Caki2 (cell line): ENCODE results near the gene CYTH1. TPM values are rescaled to one million over a fixed set of nuclear protein-coding genes. Genes with fewer than 3 reads are reported as not detected.
A peak's percentile ranks its signal among the peaks of the same experiment; 100 is the strongest.

Experiments
- DNase-seq: peaks from one replicate; pipeline ENCODE4 v3.0.0-alpha.2; 2015; ENCODE audit warnings: low read depth
- in situ Hi-C: cut with HindIII; loops from 2 replicates; pipeline ENCODE4 v1.10.0; 2016; ENCODE audit warnings: low sequenced_read_pairs, low pct_unique_long_range_greater_than_20kb, mixed read lengths
- total RNA-seq: library from RNA; depleted of rRNA; stranded (reverse); fragments of >200 nt; shearing (Covaris generic); gene quantifications from 2 replicates; pipeline ENCODE4 v1.2.3, GENCODE V29; 2014; ENCODE audit warnings: low replicate concordance

CYTH1 gene
- total RNA-seq, 1 experiment from 2014 or later, result 52.6 TPM

GRCh38 chr17:78746949-78747269 lies 35.2 kb downstream of the CYTH1 start:
- no peak for DNase-seq
- in situ Hi-C loops, result no loop called here

- no peak for DNase-seq
- in situ Hi-C loops, result no loop called here
Measured at GRCh38 chr17:78746263-78746948, 35.7 kb downstream of the CYTH1 start.

- DNase-seq, result peak; percentile 18
- in situ Hi-C loops, result no loop called here
Measured at GRCh38 chr17:78745407-78746088, 36.5 kb downstream of the CYTH1 start.

GRCh38 chr17:78742901-78743300 lies 39.2 kb downstream of the CYTH1 start:
- in situ Hi-C loops, result no loop called here

GRCh38 chr17:78741644-78742284 lies 40.3 kb downstream of the CYTH1 start:
- no peak for DNase-seq
- in situ Hi-C loops, result no loop called here

More at GRCh38 chr17:78742901-78743300, 39.2 kb downstream of the CYTH1 start:
- DNase-seq, result no peak

DNA sequence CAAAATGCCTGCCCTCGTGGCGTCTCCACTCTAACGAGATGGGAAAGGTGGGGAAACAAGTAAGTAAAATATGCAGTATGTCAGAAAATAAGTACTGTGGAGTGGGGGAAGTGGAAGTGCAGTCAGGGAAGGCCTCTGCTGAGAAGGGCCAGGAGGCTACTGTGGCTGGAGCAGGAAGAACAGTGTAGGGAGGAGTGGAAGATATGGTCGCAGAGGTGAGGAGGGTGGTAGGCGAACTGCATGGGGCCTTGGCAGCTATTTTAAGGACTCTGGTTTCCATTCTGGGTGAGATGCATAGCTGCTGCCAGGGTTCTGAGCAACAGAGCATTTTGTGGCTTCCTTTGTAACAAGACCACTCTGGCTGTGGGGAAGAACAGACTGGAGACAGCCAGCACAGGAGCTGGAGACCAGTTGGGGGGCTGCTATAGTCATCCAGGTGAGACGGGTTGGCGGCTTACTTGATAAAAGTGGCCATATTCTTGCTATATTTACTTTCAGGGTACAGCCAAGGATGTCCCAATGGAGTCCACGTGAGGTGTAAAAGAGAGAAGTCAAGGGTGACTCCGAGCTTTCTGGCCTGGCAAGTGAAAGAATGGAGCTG lies 42.6 kb downstream of the CYTH1 start:
- in situ Hi-C loops, result no loop called here
- no peak for DNase-seq

GRCh38 chr17:78738698-78739097 lies 43.4 kb downstream of the CYTH1 start:
- in situ Hi-C loops, result no loop called here
- no peak for DNase-seq

DNA sequence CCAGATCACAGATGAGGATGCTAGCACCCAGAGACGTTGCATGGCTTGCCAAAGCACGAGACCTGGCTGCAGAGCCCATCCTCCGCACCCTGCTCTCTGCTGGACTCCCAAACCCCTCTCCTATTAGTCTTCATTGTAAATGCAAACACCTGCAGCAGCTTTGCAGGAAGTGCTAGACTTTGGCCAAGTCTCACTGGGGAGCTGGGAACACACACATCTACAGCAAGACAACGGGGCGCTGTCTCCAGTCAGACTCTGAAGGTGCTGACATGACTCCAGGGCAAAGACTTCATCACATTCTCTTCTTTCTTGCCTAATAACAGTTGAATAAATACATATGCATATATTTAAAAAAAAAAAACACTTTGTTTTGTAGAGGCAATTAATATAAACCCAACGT lies 43.8 kb downstream of the CYTH1 start:
- DNase-seq, result no peak
- in situ Hi-C loops, result no loop called here

GRCh38 chr17:78737332-78737731 lies 44.7 kb downstream of the CYTH1 start:
- in situ Hi-C loops, result no loop called here
- DNase-seq, result peak; percentile 40

DNA sequence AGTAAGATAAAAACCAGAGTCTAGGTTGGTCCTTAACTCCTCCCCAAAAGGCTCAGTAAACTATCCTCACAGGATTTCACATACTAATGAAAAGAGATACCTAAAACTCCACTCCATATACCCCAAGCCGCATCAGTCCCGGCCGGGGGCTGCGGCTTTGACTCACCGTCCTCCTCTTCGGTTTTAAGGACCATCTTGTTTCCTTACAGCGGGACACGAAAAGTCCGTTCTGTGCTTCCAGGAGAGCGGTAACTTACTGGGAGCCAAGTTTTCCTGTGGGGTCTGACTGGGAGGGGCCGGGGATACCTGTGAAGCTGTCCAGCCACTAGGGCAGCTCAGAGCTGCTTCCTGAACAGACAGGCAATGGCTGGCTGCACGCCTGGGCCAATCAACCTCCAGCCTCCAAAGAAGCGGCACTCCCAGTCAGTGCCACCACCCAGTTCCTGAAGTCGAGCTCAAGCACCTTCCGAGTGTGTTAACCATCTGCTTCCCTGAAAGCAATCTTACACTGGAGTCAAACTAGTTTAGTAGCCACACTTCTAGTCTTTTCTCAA lies 45.5 kb downstream of the CYTH1 start:
- in situ Hi-C loops, result no loop called here
- DNase-seq, result peak; percentile 77

- no peak for DNase-seq
- in situ Hi-C loops, result no loop called here
Measured at GRCh38 chr17:78735832-78736525, 46.1 kb downstream of the CYTH1 start.

- DNase-seq, result no peak
Measured at GRCh38 chr17:78734793-78735641, 47.1 kb downstream of the CYTH1 start.

GRCh38 chr17:78732354-78732753 lies 49.7 kb downstream of the CYTH1 start:
- no peak for DNase-seq
- in situ Hi-C loops, result no loop called here

More at GRCh38 chr17:78734793-78735641, 47.1 kb downstream of the CYTH1 start:
- in situ Hi-C loops, result no loop called here

GRCh38 chr17:78731904-78732303 lies 50.2 kb downstream of the CYTH1 start:
- DNase-seq, result no peak
- in situ Hi-C loops, result no loop called here

DNA sequence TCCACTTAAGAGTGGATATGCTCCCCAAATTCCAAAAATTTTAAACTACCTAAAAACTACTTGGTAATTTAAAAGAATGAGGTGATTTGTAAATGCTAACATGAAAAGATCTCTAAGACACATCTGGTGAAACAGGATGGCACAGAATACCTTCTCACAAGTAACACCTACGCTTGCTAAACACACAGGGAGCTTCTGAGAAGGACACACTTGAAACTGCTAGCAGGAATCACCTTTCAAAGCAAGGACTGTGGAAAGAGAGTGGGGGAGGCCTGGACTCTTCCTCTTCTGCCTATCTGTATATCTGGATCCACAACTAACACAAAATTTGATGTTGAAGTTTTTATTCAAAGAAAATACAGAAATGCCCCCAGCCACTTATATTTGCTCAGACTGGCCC lies 52.4 kb downstream of the CYTH1 start:
- DNase-seq, result no peak
- in situ Hi-C loops, result no loop called here

- in situ Hi-C loops, result no loop called here
- DNase-seq, result no peak
Measured at GRCh38 chr17:78728495-78728894, 53.6 kb downstream of the CYTH1 start.

- DNase-seq, result no peak
- in situ Hi-C loops, result no loop called here
Measured at GRCh38 chr17:78727476-78728229, 54.4 kb downstream of the CYTH1 start.
